Caki2 (cell line): ENCODE results near the gene GSTA2. TPM values are rescaled to one million over a fixed set of nuclear protein-coding genes. Genes with fewer than 3 reads are reported as not detected.

Source experiments
- total RNA-seq: library from RNA; depleted of rRNA; stranded (reverse); fragments of >200 nt; shearing (Covaris generic); gene quantifications from 2 replicates; pipeline ENCODE4 v1.2.3, GENCODE V29; 2014; ENCODE audit warnings: low replicate concordance; rRNA removed

The GSTA2 gene
- total RNA-seq, 1 experiment from 2014 or later = not detected

Other genes with a start within 250 kb of the GSTA2 start
- 7.3 and 9.6 TPM in 2 replicates for gene TRAM2, start 186.4 kb downstream of the GSTA2 start, total RNA-seq
- gene TMEM14A, start 92.4 kb downstream of the GSTA2 start, total RNA-seq = 101 and 113 TPM in 2 replicates
- gene GSTA1, start 40.3 kb upstream of the GSTA2 start, total RNA-seq = not detected in 2 replicates
- not detected in 2 replicates for gene GSTA5, start 77.3 kb upstream of the GSTA2 start, total RNA-seq
- gene GSTA3, start 146.2 kb upstream of the GSTA2 start, total RNA-seq = 0.61 TPM in 1 of 2 replicates, not detected in the other
- 83.6 and 89.8 TPM in 2 replicates for gene GSTA4, start 231.8 kb upstream of the GSTA2 start, total RNA-seq